B cell (primary cell): ENCODE measurements around the gene GPC3. TPM values are rescaled to one million over a fixed set of nuclear protein-coding genes. Genes with fewer than 3 reads are reported as not detected.

Source experiments
- ATAC-seq: fragments of 200-7000 bp; cut with Tn5 transposase; one replicate; pipeline ENCODE4 v1.10.0; 2021; ENCODE audit warnings: low read depth, mild to moderate bottlenecking, moderate number of reproducible peaks, moderate library complexity
- CTCF ChIA-PET: fragments of 350-600 bp; sonication (Branson Sonifier 250); formaldehyde crosslinking; loops from one replicate; lab custom pipeline; 2021; ENCODE audit warnings: antibody characterized with exemption, inconsistent platforms; lab: Charles Lee
- POLR2A ChIA-PET: fragments of 350-600 bp; sonication (Branson Sonifier 250); formaldehyde crosslinking; loops from one replicate; lab custom pipeline; 2021; ENCODE audit warnings: antibody characterized with exemption; lab: Charles Lee
- DNase-seq: peaks from one replicate; pipeline ENCODE4 v3.0.0; 2013
- H2AFZ ChIP-seq: 2 replicates; pipeline ENCODE4 v1.6.1; 2012; ENCODE audit warnings: mild to moderate bottlenecking, low read depth, low read length; ENCODE audit not compliant: insufficient read depth, poor library complexity, severe bottlenecking
- H3K27ac ChIP-seq, 2 donors: 1 replicate in 1 of 2; 2 replicates in 1 of 2; pipeline ENCODE4 v1.5.1; 2012 to 2013; ENCODE audit warnings: low read length in 2 of 2, mild to moderate bottlenecking in 2 of 2, moderate library complexity in 1 of 2
- H3K27me3 ChIP-seq, 4 experiments: fragments of 200-600 bp in 1 of 4; sonication (generic) in 1 of 4; replicated peaks in 1 of 4; 1 replicate in 2 of 4; 2 replicates in 2 of 4; pipeline versions ENCODE4 v1.6.1 to v1.7.0; 2013 to 2016; ENCODE audit warnings: low read length in 3 of 4, mild to moderate bottlenecking in 2 of 4, mixed read lengths in 1 of 4, moderate library complexity in 1 of 4; ENCODE audit not compliant: insufficient read depth in 4 of 4, control insufficient read depth in 3 of 4; ENCODE audit errors: control extremely low read depth in 1 of 4
- H3K36me3 ChIP-seq, 2 experiments: replicated peaks in 1 of 2; 1 replicate in 1 of 2; 2 replicates in 1 of 2; pipeline versions ENCODE4 v1.6.1 to v1.7.1; 2013; ENCODE audit warnings: low read length in 1 of 2; ENCODE audit not compliant: insufficient read depth in 2 of 2, control insufficient read depth in 1 of 2; ENCODE audit errors: control extremely low read depth in 1 of 2, extremely low read depth in 1 of 2
- H3K4me1 ChIP-seq, 2 donors: fragments of 200-600 bp in 1 of 2; sonication (generic) in 1 of 2; 1 replicate in 1 of 2; 2 replicates in 1 of 2; pipeline versions ENCODE4 v1.5.1 to v1.6.1; 2013 to 2017; ENCODE audit warnings: low read length in 2 of 2; ENCODE audit not compliant: control insufficient read depth in 2 of 2, insufficient read depth in 2 of 2
- H3K4me2 ChIP-seq: replicated peaks from 2 replicates; pipeline ENCODE3; 2012; ENCODE audit warnings: mild to moderate bottlenecking, low read depth, low read length; ENCODE audit not compliant: poor library complexity, severe bottlenecking
- H3K4me3 ChIP-seq, 5 experiments: fragments of 200-600 bp in 1 of 5; sonication (generic) in 1 of 5; 1 replicate in 3 of 5; 2 replicates in 2 of 5; pipeline versions ENCODE4 v1.5.1 to v1.7.0; 2011 to 2016; ENCODE audit warnings: low read length in 4 of 5, mild to moderate bottlenecking in 4 of 5, low read depth in 2 of 5, control low read depth in 1 of 5, moderate library complexity in 1 of 5; ENCODE audit not compliant: insufficient read depth in 1 of 5; ENCODE audit errors: control extremely low read depth in 1 of 5, extremely low read depth in 1 of 5
- H3K79me2 ChIP-seq: fragments of 200-600 bp; sonication (generic); one replicate; pipeline ENCODE4 v1.6.0; 2016; ENCODE audit warnings: low read length; ENCODE audit not compliant: control insufficient read depth, insufficient read depth
- H3K9ac ChIP-seq: fragments of 200-600 bp; sonication (generic); 2 replicates; pipeline ENCODE4 v1.6.1; 2017; ENCODE audit warnings: mild to moderate bottlenecking, low read length, moderate library complexity
- H3K9me3 ChIP-seq, 3 donors: one replicate each; pipeline versions ENCODE4 v1.6.1 to v1.7.1; 2013; ENCODE audit warnings: low read length in 2 of 3; ENCODE audit not compliant: control insufficient read depth in 2 of 3, insufficient read depth in 1 of 3; ENCODE audit errors: control extremely low read depth in 1 of 3
- H4K20me1 ChIP-seq: 2 replicates; pipeline ENCODE4 v1.6.0; 2012; ENCODE audit warnings: mild to moderate bottlenecking, low read length; ENCODE audit not compliant: insufficient read depth, control insufficient read depth, poor library complexity, severe bottlenecking
- H3K27ac Mint-ChIP-seq: one replicate; pipeline ENCODE4 v1.8.0; 2021; ENCODE audit warnings: mixed read lengths
- H3K27me3 Mint-ChIP-seq: one replicate; pipeline ENCODE4 v1.8.0; 2021; ENCODE audit warnings: mixed read lengths
- H3K4me1 Mint-ChIP-seq: one replicate; pipeline ENCODE4 v1.8.0; 2021; ENCODE audit warnings: mixed read lengths
- H3K4me3 Mint-ChIP-seq: one replicate; pipeline ENCODE4 v1.8.0; 2021; ENCODE audit warnings: mixed read lengths
- H3K9me3 Mint-ChIP-seq: one replicate; pipeline ENCODE4 v1.8.0; 2022; ENCODE audit warnings: mixed read lengths; ENCODE audit not compliant: insufficient read depth
- CTCF ChIP-seq: fragments of 200-600 bp; IDR thresholded peaks from one replicate; pipeline ENCODE4 v1.8.0; 2022; ENCODE audit warnings: antibody characterized with exemption, mild to moderate bottlenecking
- EZH2 ChIP-seq: IDR thresholded peaks from 2 replicates; pipeline ENCODE4 v1.6.1; 2012; ENCODE audit warnings: borderline replicate concordance, low read depth, mild to moderate bottlenecking, moderate library complexity, low read length; ENCODE audit not compliant: insufficient read depth, poor library complexity, severe bottlenecking
- WGBS: methylation state at CpG from one replicate; pipeline ENCODE4 v1.1.5; 2013; ENCODE audit warnings: missing lambda C conversion rate; ENCODE audit not compliant: insufficient coverage; 5-methylcytosine and 5-hydroxymethylcytosine counted together
- intact Hi-C: fragments of 100-400 bp; cut with micrococcal nuclease; formaldehyde crosslinking; loops from one replicate; pipeline ENCODE4 v1.10.0; 2022
- polyA plus RNA-seq: library from polyadenylated mRNA; depleted of rRNA; stranded (reverse); fragments of >200 nt; gene quantifications from 2 replicates; pipeline ENCODE4 v1.2.3, GENCODE V29; 2012
- total RNA-seq, 2 donors: library from RNA; stranded (reverse); fragments of 120-200 nt in 1 of 2; gene quantifications; 1 replicate in 1 of 2; 2 replicates in 1 of 2; pipeline versions ENCODE4 v1.2.3 to v1.2.4, GENCODE V29; 2013 to 2022

Gene GPC3
- total and polyA plus RNA-seq, 2 donors (not counting 1 experiment from before 2014, with no cell fraction given): not detected

DNA sequence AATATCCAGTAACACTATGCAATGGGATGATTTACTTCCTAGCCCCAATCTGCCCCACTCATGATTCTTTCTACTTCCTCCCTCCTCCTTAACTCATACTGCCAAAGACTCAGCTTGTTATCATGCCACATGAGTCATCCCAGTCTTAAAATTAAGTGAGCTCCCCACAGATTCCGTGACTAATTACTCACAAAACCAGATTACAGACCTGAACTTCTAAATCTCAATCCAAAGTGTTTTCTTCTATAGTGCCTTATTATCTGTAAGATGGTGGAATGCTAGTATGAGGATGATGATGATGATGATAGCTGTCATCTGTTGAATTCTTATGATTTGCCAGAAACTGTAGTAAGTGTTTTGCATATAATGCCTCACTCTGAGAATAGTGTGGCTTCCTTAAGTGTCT lies 27.7 kb upstream of the GPC3 start:
- H3K4me3 Mint-ChIP-seq: no peak overlapping the region
- no peaks in the 10 kb centered on the region for H3K9me3 Mint-ChIP-seq
- Histone ChIP-seq H3K36me3 (no peaks in the 10 kb centered on the region), H4K20me1 (no peaks in the 10 kb centered on the region), H3K9me3 (no peaks in the 10 kb centered on the region), H3K4me1 (no peaks in the 10 kb centered on the region), H3K27me3 (no peaks in the 10 kb centered on the region), H3K4me3 (no peak overlapping the region), H2AFZ (no peak overlapping the region), H3K4me2 (no peak overlapping the region), H3K27ac (no peak overlapping the region), H3K9ac (no peak overlapping the region), H3K79me2 (no peaks in the 10 kb centered on the region)
- TF ChIP-seq CTCF (no peak), EZH2 (no peak)
- H3K27me3 Mint-ChIP-seq: peaks cover 4% of the 10 kb centered on the region
- DNase-seq (no peak), ATAC-seq (no peak)
- intact Hi-C loops: no loop called here
- ChIA-PET POLR2A (no interaction called here), CTCF (no interaction called here)
- no peak overlapping the region for H3K27ac Mint-ChIP-seq
- H3K4me1 Mint-ChIP-seq: no peaks in the 10 kb centered on the region
- no CpG with 5 or more reads among the region's 1 CpG for WGBS

GRCh38 chrX:134010690-134011089 lies 25.3 kb upstream of the GPC3 start:
- H3K9me3 Mint-ChIP-seq: no peaks in the 10 kb centered on the region
- TF ChIP-seq EZH2 (no peak), CTCF (no peak)
- no peaks in the 10 kb centered on the region for H3K79me2 ChIP-seq
- ATAC-seq (no peak), DNase-seq (no peak)
- H3K4me1 ChIP-seq: no peaks in the 10 kb centered on the region
- intact Hi-C loops: no loop called here
- no peak overlapping the region for H3K27ac ChIP-seq
- no peak overlapping the region for H3K4me3 Mint-ChIP-seq
- no peak overlapping the region for H3K4me2 ChIP-seq
- no peak overlapping the region for H3K4me3 ChIP-seq
- POLR2A ChIA-PET: no interaction called here
- no peaks in the 10 kb centered on the region for H3K36me3 ChIP-seq
- no peak overlapping the region for H3K27ac Mint-ChIP-seq
- no peaks in the 10 kb centered on the region for H3K9me3 ChIP-seq
- no peak overlapping the region for H3K9ac ChIP-seq
- WGBS: no CpG with 5 or more reads among the region's 1 CpG
- H3K27me3 ChIP-seq: no peaks in the 10 kb centered on the region
- peaks cover 3% of the 10 kb centered on the region for H3K27me3 Mint-ChIP-seq
- no peak overlapping the region for H2AFZ ChIP-seq
- CTCF ChIA-PET: no interaction called here
- no peaks in the 10 kb centered on the region for H4K20me1 ChIP-seq
- no peaks in the 10 kb centered on the region for H3K4me1 Mint-ChIP-seq
